ENCODE data around the gene C8B. TPM values are rescaled to one million over a fixed set of nuclear protein-coding genes. Genes with fewer than 3 reads are reported as not detected.

Gene C8B
- total RNA-seq, 4 donors from 2014 or later = not detected

DNA sequence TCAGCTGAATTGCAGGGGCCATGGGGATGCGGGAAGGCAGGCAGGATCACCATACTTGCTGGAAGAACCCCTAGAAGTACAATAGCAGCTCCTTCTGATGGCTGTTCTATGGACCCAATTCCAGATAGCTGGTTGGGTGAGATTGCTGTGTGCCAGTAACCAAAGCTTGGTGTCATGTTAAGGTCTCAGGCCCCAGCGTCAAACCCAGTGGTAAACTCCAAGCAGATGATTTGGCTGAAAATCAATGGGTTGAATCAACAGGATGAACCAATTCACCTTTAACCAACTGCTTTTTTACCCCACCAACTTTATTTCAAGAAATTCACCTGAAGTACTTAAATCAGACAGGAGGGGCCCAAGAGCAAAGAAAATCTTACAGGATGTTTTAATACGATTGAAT is 37.8 kb downstream of the C8B start:
- Histone ChIP-seq H3K4me1 (no peaks in the 10 kb centered on the region), H3K36me3 (no peaks in the 10 kb centered on the region)

DNA sequence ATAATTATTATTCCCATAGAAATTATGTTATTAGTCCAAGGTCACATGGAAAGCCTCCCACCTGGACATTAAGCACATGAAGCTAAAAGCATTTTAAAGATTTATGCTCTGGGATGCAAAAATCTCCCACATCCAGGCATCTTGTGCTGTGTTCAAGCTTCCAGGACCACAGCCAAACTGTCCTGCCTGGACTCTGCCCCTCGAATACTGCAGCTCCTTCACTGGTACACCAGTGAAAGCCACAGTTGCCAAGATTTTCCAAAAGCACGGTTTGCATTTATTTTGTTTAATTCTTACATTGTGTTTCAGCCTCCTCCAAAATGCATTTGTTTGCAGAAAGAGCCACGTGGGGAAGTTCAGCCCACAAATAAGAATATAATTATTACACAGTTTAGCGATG is 38.6 kb downstream of the C8B start:
- intact Hi-C loops (cut with DNase I; ENCODE audit: low total_unique reads) = no loop called here

More for the DNA sequence above, 37.8 kb downstream of the C8B start:
- no peak for DNase-seq
- no peaks in the 10 kb centered on the region for H3K27me3 ChIP-seq
- H3K9me3 ChIP-seq = no peaks in the 10 kb centered on the region
- no peak overlapping the region for H3K4me3 ChIP-seq
- H3K27ac ChIP-seq = no peak overlapping the region
- intact Hi-C loops (cut with DNase I; ENCODE audit: low total_unique reads) = no loop called here
- TF ChIP-seq POLR2A (IDR thresholded peaks at IDR 0.05) = no peak
- TF ChIP-seq, protein P1, sequence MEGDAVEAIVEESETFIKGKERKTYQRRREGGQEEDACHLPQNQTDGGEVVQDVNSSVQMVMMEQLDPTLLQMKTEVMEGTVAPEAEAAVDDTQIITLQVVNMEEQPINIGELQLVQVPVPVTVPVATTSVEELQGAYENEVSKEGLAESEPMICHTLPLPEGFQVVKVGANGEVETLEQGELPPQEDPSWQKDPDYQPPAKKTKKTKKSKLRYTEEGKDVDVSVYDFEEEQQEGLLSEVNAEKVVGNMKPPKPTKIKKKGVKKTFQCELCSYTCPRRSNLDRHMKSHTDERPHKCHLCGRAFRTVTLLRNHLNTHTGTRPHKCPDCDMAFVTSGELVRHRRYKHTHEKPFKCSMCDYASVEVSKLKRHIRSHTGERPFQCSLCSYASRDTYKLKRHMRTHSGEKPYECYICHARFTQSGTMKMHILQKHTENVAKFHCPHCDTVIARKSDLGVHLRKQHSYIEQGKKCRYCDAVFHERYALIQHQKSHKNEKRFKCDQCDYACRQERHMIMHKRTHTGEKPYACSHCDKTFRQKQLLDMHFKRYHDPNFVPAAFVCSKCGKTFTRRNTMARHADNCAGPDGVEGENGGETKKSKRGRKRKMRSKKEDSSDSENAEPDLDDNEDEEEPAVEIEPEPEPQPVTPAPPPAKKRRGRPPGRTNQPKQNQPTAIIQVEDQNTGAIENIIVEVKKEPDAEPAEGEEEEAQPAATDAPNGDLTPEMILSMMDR (IDR thresholded peaks at IDR 0.05) = no peak

DNA sequence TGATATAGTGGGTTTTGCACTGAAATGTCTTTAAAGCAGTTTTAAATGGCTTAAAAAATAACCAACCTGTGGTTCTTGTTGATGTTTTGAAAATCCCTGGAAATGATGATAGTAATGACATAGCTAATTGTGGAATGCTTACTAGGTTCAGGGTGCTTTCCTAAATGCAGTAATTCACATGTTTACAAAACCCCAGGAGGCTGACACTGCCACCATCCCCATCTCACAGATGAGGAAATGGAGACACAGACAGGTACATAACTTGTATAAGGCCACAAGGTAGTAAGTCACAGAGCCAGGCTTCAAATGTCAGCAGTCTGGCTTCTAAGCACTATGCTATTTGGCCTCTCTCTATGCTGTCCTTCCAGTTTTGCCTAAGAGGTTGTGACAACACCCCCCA is 40.6 kb downstream of the C8B start:
- DNase-seq = no peak
- H3K27ac ChIP-seq = no peak overlapping the region
- no peak for TF ChIP-seq POLR2A (IDR thresholded peaks at IDR 0.05)
- TF ChIP-seq, protein P1 (IDR thresholded peaks at IDR 0.05) = no peak
- no peaks in the 10 kb centered on the region for H3K27me3 ChIP-seq
- H3K4me1 ChIP-seq = no peaks in the 10 kb centered on the region
- H3K36me3 ChIP-seq = no peaks in the 10 kb centered on the region
- H3K9me3 ChIP-seq = no peaks in the 10 kb centered on the region
- H3K4me3 ChIP-seq = no peak overlapping the region
- intact Hi-C loops (cut with DNase I; ENCODE audit: low total_unique reads) = no loop called here

More for the DNA sequence above, 38.6 kb downstream of the C8B start:
- TF ChIP-seq, protein P1 (IDR thresholded peaks at IDR 0.05) = no peak
- TF ChIP-seq POLR2A (IDR thresholded peaks at IDR 0.05) = no peak
- Histone ChIP-seq H3K4me3 (no peak overlapping the region), H3K27me3 (no peaks in the 10 kb centered on the region), H3K36me3 (no peaks in the 10 kb centered on the region), H3K4me1 (no peaks in the 10 kb centered on the region), H3K9me3 (no peaks in the 10 kb centered on the region), H3K27ac (no peak overlapping the region)
- DNase-seq = no peak

DNA sequence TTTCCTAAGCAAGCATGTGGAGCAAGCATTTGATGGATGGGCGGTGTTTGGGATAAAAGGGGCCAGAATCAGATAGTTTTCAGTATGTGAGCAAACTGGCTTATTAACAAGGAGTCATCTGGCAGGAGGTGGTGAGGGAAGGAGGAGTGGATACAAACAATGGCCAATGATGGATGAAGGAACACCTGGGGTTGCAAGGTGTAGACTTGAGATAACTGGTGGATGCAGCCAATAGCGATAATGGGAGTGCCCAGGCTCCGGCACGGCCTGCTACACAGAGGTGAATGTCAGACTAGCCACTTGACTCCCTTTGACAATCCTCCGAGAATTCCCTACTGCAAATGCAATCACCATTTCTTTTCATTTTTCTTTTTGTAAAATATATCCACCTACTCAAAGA is 41.7 kb downstream of the C8B start:
- TF ChIP-seq POLR2A (IDR thresholded peaks at IDR 0.05) = no peak
- TF ChIP-seq, protein P1 (IDR thresholded peaks at IDR 0.05) = no peak
- H3K9me3 ChIP-seq = no peaks in the 10 kb centered on the region
- H3K4me3 ChIP-seq = no peak overlapping the region

DNA sequence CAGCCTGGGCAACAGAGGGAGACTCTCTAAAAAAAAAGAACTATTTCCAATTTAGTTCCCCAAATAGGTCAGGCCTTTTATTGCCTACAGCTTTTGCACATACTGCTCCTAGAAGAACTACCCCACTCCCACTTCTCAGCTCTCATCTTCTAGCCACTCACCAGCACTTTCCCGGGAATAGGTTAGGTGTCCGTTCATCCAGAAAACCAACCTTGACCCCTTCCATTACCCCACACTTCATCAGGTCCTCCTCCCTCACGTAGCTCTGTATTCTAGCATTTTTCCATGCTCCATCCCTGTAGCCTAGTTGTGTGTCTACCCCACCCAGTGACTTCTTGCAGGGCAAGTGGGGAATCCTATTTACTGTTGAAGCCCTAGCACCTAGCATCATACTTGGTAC is 42.6 kb downstream of the C8B start:
- H3K4me1 ChIP-seq = no peaks in the 10 kb centered on the region
- intact Hi-C loops (cut with DNase I; ENCODE audit: low total_unique reads) = no loop called here
- no peak overlapping the region for H3K27ac ChIP-seq
- H3K4me3 ChIP-seq = no peak overlapping the region
- H3K27me3 ChIP-seq = no peaks in the 10 kb centered on the region
- H3K36me3 ChIP-seq = no peaks in the 10 kb centered on the region
- TF ChIP-seq POLR2A (IDR thresholded peaks at IDR 0.05) = no peak
- TF ChIP-seq, protein P1 (IDR thresholded peaks at IDR 0.05) = no peak
- DNase-seq = no peak
- no peaks in the 10 kb centered on the region for H3K9me3 ChIP-seq

More for the DNA sequence above, 41.7 kb downstream of the C8B start:
- no peak overlapping the region for H3K27ac ChIP-seq
- intact Hi-C loops (cut with DNase I; ENCODE audit: low total_unique reads) = no loop called here
- DNase-seq = no peak
- H3K4me1 ChIP-seq = no peaks in the 10 kb centered on the region
- no peaks in the 10 kb centered on the region for H3K36me3 ChIP-seq
- no peaks in the 10 kb centered on the region for H3K27me3 ChIP-seq

Data from uterus (tissue), 4 donors.